ENCODE measurements around the gene PDK4. TPM values are rescaled to one million over a fixed set of nuclear protein-coding genes. Genes with fewer than 3 reads are reported as not detected.

The PDK4 gene
- total RNA-seq, 6 donors from 2014 or later, result 111 to 427 (median 160) TPM

DNA sequence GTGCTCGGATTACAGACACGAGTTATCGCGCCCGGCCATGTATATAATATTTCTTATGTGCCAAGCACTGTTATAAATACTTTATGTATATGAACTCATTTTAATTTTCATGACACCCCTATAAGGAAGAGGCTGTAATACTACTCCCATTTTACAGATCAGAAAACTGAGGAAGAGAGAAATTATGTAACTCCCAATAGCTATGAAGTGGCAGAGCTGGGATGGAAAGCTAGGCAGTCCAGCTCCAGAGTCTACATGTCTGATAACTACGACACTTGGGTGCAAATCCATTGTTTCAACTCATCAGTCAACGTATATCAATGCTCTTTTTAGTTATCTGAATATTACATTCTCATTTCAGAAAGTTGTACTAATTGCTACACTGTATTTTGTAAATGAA is 17.0 kb downstream of the PDK4 start:
- peaks cover 0 to 12% (median 7%) of the 10 kb centered on the region in 4 donors for H3K36me3 ChIP-seq
- H3K4me3 ChIP-seq, result no peak overlapping the region
- no peak for TF ChIP-seq POLR2A (IDR thresholded peaks at IDR 0.05)
- TF ChIP-seq, protein P1, sequence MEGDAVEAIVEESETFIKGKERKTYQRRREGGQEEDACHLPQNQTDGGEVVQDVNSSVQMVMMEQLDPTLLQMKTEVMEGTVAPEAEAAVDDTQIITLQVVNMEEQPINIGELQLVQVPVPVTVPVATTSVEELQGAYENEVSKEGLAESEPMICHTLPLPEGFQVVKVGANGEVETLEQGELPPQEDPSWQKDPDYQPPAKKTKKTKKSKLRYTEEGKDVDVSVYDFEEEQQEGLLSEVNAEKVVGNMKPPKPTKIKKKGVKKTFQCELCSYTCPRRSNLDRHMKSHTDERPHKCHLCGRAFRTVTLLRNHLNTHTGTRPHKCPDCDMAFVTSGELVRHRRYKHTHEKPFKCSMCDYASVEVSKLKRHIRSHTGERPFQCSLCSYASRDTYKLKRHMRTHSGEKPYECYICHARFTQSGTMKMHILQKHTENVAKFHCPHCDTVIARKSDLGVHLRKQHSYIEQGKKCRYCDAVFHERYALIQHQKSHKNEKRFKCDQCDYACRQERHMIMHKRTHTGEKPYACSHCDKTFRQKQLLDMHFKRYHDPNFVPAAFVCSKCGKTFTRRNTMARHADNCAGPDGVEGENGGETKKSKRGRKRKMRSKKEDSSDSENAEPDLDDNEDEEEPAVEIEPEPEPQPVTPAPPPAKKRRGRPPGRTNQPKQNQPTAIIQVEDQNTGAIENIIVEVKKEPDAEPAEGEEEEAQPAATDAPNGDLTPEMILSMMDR (IDR thresholded peaks at IDR 0.05), result no peak
- H3K27me3 ChIP-seq, result no peaks in the 10 kb centered on the region
- DNase-seq (no peak), ATAC-seq (ENCODE audit: low FRiP score in 2 of 2) (no peak)
- H3K4me1 ChIP-seq, result peaks cover 0 to 2% (median 0%) of the 10 kb centered on the region in 4 donors
- WGBS, 2 donors, result 85 to 91% methylated on average over 7 of the region's 7 CpGs
- no peaks in the 10 kb centered on the region for H3K9me3 ChIP-seq
- no peak overlapping the region for H3K27ac ChIP-seq

DNA sequence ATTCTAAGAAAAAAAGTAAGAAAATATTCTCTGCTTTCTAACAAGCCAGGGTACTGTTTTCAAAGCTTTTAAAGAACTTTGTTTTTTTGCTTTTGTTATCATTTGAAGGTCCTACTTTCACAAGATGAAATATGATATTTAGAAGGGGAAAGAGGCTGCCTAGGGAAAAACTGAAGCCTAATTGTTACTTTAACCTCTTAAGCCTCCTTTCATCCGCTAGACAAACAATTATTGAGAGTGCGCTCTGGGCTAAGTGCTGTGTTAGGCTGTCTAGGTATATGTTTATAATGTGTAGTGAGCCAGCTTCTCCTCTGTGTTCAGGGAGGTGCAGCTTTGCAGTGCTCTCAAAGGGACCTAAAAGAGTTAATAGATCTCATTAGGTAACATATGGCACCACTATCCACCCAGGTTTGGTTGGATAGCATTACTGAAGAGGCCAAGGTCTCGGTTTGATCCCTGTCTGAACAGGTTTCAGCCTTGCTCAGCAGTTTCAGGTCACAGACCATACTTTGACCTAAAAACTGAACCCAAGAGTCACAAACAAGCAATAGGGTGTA is 17.9 kb downstream of the PDK4 start:
- TF ChIP-seq, protein P1 (IDR thresholded peaks at IDR 0.05), result no peak
- TF ChIP-seq POLR2AphosphoS5 (IDR thresholded peaks at IDR 0.05), result no peak
- TF ChIP-seq POLR2A (IDR thresholded peaks at IDR 0.05), result no peak
- no peak for TF ChIP-seq EP300 (IDR thresholded peaks at IDR 0.05)

DNA sequence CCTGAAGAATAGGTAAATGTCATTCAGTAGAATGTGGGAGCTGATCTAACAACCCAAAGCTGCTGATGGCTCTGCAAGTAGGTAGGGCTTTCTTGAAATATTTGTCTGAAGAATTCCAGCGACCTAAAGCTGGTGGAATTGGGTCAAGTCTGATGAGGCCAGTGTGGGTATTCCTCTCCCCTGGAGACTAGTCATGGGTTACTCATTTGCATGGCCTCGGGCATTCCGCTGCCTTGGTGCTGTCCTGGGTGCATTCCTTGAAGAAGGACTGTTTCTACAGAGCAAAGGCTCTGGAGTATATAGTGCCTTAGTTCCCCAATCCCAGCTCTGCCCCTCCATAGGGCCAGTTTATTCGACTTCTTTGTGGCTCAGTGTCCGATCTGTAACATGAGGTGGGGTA is 19.2 kb downstream of the PDK4 start:
- no peaks in the 10 kb centered on the region for H3K9me3 ChIP-seq
- no peaks in the 10 kb centered on the region for H3K27me3 ChIP-seq
- H3K27ac ChIP-seq, result no peak overlapping the region
- H3K36me3 ChIP-seq, result no peaks in the 10 kb centered on the region
- no peak overlapping the region for H3K4me3 ChIP-seq
- no peaks in the 10 kb centered on the region for H3K4me1 ChIP-seq
- WGBS, 2 donors, result 76 to 79% methylated on average over 5 of the region's 5 CpGs
- TF ChIP-seq EP300 (IDR thresholded peaks at IDR 0.05) (no peak), POLR2AphosphoS5 (IDR thresholded peaks at IDR 0.05) (no peak)
- no peak for DNase-seq
- no peak for ATAC-seq (ENCODE audit: low FRiP score in 2 of 2)

More for the DNA sequence above, 17.9 kb downstream of the PDK4 start:
- Histone ChIP-seq H3K9me3 (no peaks in the 10 kb centered on the region), H3K4me3 (no peak overlapping the region), H3K27me3 (no peaks in the 10 kb centered on the region), H3K4me1 (no peaks in the 10 kb centered on the region), H3K36me3 (peaks cover 0 to 3% (median 0%) of the 10 kb centered on the region in 4 donors), H3K27ac (no peak overlapping the region)
- no peak for ATAC-seq (ENCODE audit: low FRiP score in 2 of 2)
- 54 to 58% methylated on average over 3 of the region's 3 CpGs for WGBS, 2 donors
- no peak for DNase-seq

DNA sequence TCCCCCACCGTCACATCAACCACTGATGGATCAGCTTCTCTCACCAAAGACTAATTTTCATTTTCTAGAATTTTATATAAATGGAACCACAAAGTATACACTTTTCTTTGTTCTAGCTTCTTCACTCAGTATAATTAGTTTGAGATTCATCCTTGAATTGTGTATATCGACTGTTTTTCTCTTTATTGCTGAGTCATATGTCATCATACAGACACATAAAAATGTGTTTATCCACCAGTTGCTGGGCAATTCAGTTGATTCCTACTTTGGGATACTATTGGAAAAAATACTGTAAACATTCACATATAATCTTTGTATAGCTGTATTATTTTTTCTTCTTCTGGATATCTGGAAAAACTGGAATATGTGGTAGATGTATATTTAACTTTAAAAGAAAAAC is 26.6 kb downstream of the PDK4 start:
- H3K36me3 ChIP-seq, result no peaks in the 10 kb centered on the region
- DNase-seq (no peak), ATAC-seq (ENCODE audit: low FRiP score in 2 of 2) (no peak)
- no peak overlapping the region for H3K27ac ChIP-seq
- TF ChIP-seq POLR2AphosphoS5 (IDR thresholded peaks at IDR 0.05) (no peak), EP300 (IDR thresholded peaks at IDR 0.05) (no peak), POLR2A (IDR thresholded peaks at IDR 0.05) (no peak)
- TF ChIP-seq, protein P1 (IDR thresholded peaks at IDR 0.05), result no peak
- H3K27me3 ChIP-seq, result no peaks in the 10 kb centered on the region
- no peaks in the 10 kb centered on the region for H3K4me1 ChIP-seq
- H3K9me3 ChIP-seq, result no peaks in the 10 kb centered on the region
- 89 to 94% methylated on average over 2 of the region's 2 CpGs for WGBS, 2 donors
- no peak overlapping the region for H3K4me3 ChIP-seq

DNA sequence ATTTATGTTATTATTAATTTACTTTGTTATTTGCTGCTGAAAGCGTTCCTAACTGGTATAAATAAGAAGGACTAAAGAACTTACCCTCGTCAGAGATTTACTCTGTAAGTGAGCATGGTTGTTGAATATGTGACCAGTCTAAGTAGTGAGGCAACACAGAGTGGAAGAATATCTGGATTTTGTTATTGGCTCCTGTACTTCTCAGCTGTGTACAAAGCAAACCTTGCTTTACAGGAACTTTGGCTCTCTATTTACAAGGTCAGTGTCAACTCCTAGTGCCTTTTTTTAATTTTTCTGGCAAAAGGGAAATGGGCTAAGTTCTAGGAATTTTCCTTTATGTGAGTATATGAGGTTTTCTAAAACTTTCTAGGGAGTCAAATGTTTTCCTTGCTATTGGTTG is 35.6 kb downstream of the PDK4 start:
- no peaks in the 10 kb centered on the region for H3K27me3 ChIP-seq
- DNase-seq (no peak), ATAC-seq (ENCODE audit: low FRiP score in 2 of 2) (no peak)
- no peaks in the 10 kb centered on the region for H3K4me1 ChIP-seq
- WGBS, 2 donors, result 81 to 89% methylated on average over 2 of the region's 2 CpGs
- H3K4me3 ChIP-seq, result no peak overlapping the region
- TF ChIP-seq POLR2A (IDR thresholded peaks at IDR 0.05) (no peak), EP300 (IDR thresholded peaks at IDR 0.05) (no peak), POLR2AphosphoS5 (IDR thresholded peaks at IDR 0.05) (no peak)
- TF ChIP-seq, protein P1 (IDR thresholded peaks at IDR 0.05), result no peak
- no peaks in the 10 kb centered on the region for H3K9me3 ChIP-seq
- H3K36me3 ChIP-seq, result no peaks in the 10 kb centered on the region
- H3K27ac ChIP-seq, result no peak overlapping the region
